DOHH2 (cell line): ENCODE measurements around the gene SLC16A5.

ENCODE experiments used
- CTCF ChIP-seq: fragments of 200-600 bp; sonication (generic); IDR thresholded peaks from one replicate; pipeline ENCODE4 v1.5.1; 2014; ENCODE audit warnings: antibody characterized with exemption, mild to moderate bottlenecking, low read depth, low read length; ENCODE audit not compliant: poor library complexity, severe bottlenecking
- EZH2phosphoT487 ChIP-seq: fragments of 200-600 bp; sonication (generic); IDR thresholded peaks from 2 replicates; pipeline ENCODE4 v1.6.1; 2017; ENCODE audit warnings: borderline replicate concordance, mild to moderate bottlenecking, antibody characterized with exemption, low read length, moderate library complexity, mixed read lengths

DNA sequence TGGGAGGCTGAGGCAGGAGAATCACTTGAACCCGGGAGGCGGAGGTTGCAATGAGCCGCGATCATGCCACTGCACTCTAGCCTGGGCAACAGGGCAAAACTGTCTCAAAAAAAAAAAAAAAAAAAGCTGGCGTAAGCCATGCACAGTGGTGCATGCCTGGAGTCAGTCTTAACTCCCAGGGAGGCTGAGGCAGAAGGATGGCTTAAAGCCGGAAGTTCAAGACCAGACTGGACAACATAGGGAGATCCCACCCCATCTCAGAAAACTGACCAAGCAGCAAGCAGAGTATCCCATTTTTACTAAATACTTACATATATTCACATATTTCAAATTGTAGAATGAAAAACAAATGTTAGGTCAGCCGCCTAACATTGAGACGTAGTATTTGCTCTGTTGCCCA lies 39.2 kb downstream of the SLC16A5 start:
- TF ChIP-seq CTCF (no peak), EZH2phosphoT487 (no peak)
